ENCODE results near the gene SPEG.

SPEG gene

DNA sequence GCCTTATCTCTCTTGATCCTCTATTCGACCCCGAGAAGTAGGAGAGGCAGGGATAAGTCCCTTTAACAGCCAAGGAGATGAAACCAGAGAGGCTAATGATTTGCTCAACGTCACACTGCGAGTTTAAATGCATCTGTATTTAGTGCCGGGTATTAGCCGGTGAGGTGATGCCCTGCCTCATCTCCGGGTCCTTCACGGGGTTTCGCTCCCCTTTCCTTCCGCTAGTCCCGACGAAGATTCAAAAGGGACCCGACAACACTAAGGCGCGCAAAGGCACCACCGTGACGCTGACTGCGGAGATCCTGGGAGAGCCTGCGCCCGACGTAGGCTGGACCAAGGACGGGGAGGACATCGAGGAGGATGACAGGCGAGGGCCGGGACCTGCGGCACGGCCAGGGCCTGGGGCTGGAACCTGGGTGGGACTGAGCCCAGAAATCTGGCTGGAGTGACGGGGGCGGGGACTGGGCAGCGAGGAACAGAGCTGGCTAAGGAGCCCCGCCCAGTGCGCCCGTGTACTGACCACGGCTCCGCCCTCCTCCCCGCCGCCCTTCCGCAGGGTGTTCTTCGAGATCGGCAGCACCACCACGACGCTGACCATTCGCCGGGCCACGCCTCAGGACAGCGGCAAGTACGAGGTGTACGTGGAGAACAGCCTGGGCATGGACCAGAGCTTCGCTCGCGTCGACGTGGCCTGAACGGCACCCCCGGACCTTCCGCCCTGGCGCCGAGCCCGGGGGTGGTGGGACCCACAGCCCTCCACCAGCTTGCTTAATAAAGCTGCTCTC, 63.0 kb downstream of the SPEG start:
- H3K27me3 ChIP-seq (replicated peaks; ENCODE audit: control insufficient read depth, insufficient read depth, low read length), result no peaks in the 10 kb centered on the region
- DNase-seq (ENCODE audit: low read depth), result peak; percentile 89
- H3K9ac ChIP-seq (ENCODE audit: low read length), result peak overlapping the region; percentile 99

DNA sequence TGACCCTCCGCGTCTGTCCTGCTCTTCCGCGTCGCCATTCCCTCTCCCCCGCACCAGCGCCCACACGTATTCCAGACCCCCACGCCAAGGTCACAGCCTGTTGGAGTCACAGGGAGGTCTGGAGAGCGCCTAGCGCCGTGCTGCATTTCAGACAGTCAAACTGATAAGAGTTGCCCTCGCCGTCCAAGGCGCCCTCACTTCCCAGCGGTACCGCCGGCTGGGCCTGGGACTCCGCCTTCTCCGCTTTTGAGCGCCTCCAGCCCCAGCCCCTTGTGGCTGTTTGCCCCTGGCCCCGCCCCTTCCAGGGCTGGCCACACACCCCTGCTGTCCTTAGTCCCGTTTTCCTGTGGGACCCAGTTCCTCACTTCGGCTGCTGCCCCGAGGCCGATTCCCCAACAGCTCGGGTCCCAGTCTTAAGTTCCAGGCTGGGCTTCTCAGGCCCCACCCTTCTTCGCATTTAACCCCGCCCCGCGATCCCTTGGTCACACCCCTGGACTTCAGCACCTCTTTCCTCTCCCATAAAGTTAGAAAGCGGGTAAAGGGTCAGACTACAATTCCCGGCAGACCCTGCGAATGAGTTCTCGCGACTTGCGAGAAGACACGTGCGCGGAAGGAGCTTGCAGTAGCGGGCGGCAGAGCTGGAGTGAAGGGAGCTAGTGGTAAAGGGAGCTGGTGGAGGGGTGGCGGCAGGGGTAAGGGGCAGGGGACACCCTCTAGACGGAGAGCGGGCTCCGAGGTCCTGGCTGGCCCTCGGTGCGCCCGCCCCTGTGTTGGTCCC, 63.8 kb downstream of the SPEG start, which contains the start of gene GMPPA:
GMPPA (plus strand) TSS at position 612 of the 778 bp plus-strand sequence. CDS start 1,085 bp downstream, outside the sequence.
- Histone ChIP-seq H3K9me3 (ENCODE audit: control insufficient read depth, low read length) (no peaks in the 10 kb centered on the region), H3K36me3 (ENCODE audit: control insufficient read depth, insufficient read depth, low read length, severe bottlenecking) (peaks cover 11% of the 10 kb centered on the region), H3K27me3 (replicated peaks; ENCODE audit: control insufficient read depth, insufficient read depth, low read length) (no peaks in the 10 kb centered on the region), H3K4me3 (ENCODE audit: low read length) (peak within 1 kb of the TSS; percentile 92), H3K9ac (ENCODE audit: low read length) (peak within 1 kb of the TSS; percentile 99), H3K4me1 (ENCODE audit: control insufficient read depth, insufficient read depth, low read length) (peaks cover 33% of the 10 kb centered on the region)
- DNase-seq (ENCODE audit: low read depth), result peak; percentile 99

More for the DNA sequence above, 63.0 kb downstream of the SPEG start:
- Histone ChIP-seq H3K36me3 (ENCODE audit: control insufficient read depth, insufficient read depth, low read length, severe bottlenecking) (peaks cover 6% of the 10 kb centered on the region), H3K4me1 (ENCODE audit: control insufficient read depth, insufficient read depth, low read length) (peaks cover 33% of the 10 kb centered on the region), H3K9me3 (ENCODE audit: control insufficient read depth, low read length) (no peaks in the 10 kb centered on the region), H3K4me3 (ENCODE audit: low read length) (peak overlapping the region; percentile 92)

DNA sequence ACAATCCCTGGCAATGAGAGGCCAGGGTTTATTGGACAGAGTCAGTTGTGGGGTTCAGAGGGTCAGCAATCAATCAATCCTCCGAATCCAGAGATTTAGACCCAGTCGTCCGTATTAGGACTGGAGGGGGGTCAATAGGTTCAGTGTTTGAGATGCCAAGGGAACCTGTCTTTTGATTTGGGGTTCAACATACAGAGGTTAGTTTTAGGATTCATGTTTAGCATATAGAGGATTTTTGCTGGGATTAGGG, 64.3 kb downstream of the SPEG start:
- Histone ChIP-seq H3K9ac (ENCODE audit: low read length) (peak overlapping the region; percentile 99), H3K4me3 (ENCODE audit: low read length) (peak overlapping the region; percentile 92), H3K27me3 (replicated peaks; ENCODE audit: control insufficient read depth, insufficient read depth, low read length) (no peaks in the 10 kb centered on the region), H3K36me3 (ENCODE audit: control insufficient read depth, insufficient read depth, low read length, severe bottlenecking) (peaks cover 16% of the 10 kb centered on the region), H3K4me1 (ENCODE audit: control insufficient read depth, insufficient read depth, low read length) (peaks cover 33% of the 10 kb centered on the region), H3K9me3 (ENCODE audit: control insufficient read depth, low read length) (no peaks in the 10 kb centered on the region)
- no peak for DNase-seq (ENCODE audit: low read depth)

DNA sequence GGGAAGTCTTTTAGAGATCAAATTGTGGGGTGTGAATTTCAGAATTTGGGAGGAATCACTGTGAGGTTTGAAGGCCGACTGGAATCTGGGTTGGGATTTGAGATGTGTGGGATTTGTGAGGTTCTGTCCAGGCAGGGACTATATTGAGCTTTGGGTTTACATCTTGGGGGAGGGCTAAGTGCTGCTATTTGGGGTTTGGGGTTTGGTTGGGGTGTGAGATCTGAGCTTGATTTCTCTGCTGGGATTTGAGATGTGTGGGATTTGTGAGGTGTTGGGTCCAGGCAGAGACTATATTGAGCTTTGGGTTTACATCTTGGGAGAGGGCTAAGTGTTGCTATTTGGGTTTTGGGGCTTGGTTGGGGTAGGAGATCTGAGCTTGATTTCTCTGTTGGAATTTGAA, 64.9 kb downstream of the SPEG start:
- H3K4me3 ChIP-seq (ENCODE audit: low read length), result peak overlapping the region; percentile 92
- H3K4me1 ChIP-seq (ENCODE audit: control insufficient read depth, insufficient read depth, low read length), result peaks cover 33% of the 10 kb centered on the region
- H3K27me3 ChIP-seq (replicated peaks; ENCODE audit: control insufficient read depth, insufficient read depth, low read length), result no peaks in the 10 kb centered on the region
- DNase-seq (ENCODE audit: low read depth), result no peak
- H3K36me3 ChIP-seq (ENCODE audit: control insufficient read depth, insufficient read depth, low read length, severe bottlenecking), result peaks cover 21% of the 10 kb centered on the region
- peak overlapping the region; percentile 99 for H3K9ac ChIP-seq (ENCODE audit: low read length)
- H3K9me3 ChIP-seq (ENCODE audit: control insufficient read depth, low read length), result no peaks in the 10 kb centered on the region

DNA sequence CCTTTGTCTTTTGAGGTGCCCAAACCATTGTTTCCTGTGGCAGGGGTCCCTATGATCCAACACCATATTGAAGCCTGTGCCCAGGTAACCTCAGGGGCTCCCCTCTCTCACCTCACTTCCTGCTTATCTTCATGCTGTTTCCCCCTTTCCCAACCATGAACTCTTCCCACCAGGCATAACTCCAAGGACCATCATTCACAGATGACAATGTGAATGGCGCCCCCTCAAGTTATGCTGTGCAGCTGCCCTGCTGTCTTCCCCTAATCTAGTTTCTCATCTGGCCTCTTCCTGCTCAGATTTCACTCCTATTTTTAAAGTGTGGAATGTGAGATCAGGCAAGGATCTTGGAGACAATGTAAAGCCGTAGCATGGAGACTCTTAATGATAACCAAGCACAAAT, 65.5 kb downstream of the SPEG start:
- Histone ChIP-seq H3K4me1 (ENCODE audit: control insufficient read depth, insufficient read depth, low read length) (peaks cover 33% of the 10 kb centered on the region), H3K9me3 (ENCODE audit: control insufficient read depth, low read length) (no peaks in the 10 kb centered on the region), H3K9ac (ENCODE audit: low read length) (peak overlapping the region; percentile 1), H3K36me3 (ENCODE audit: control insufficient read depth, insufficient read depth, low read length, severe bottlenecking) (peaks cover 27% of the 10 kb centered on the region), H3K27me3 (replicated peaks; ENCODE audit: control insufficient read depth, insufficient read depth, low read length) (no peaks in the 10 kb centered on the region), H3K4me3 (ENCODE audit: low read length) (peak overlapping the region; percentile 92)
- peak; percentile 58 for DNase-seq (ENCODE audit: low read depth)

DNA sequence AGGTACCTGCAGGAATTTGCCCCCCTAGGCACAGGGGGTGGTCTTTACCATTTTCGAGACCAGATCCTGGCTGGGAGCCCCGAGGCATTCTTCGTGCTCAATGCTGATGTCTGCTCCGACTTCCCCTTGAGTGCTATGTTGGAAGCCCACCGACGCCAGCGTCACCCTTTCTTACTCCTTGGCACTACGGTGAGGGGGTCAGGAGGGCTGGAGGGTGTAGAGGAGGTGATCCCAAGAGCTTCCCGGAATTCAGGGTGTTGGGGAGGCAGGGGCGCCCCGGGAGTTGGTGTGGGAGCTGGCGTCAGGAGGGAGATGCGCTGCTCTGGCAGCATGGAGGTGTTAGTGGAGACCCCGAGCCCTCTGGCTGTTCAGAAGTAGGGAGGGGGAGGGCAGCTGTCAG, 67.2 kb downstream of the SPEG start:
- Histone ChIP-seq H3K4me3 (ENCODE audit: low read length) (no peak overlapping the region), H3K9me3 (ENCODE audit: control insufficient read depth, low read length) (no peaks in the 10 kb centered on the region), H3K4me1 (ENCODE audit: control insufficient read depth, insufficient read depth, low read length) (peaks cover 28% of the 10 kb centered on the region), H3K36me3 (ENCODE audit: control insufficient read depth, insufficient read depth, low read length, severe bottlenecking) (peaks cover 42% of the 10 kb centered on the region), H3K9ac (ENCODE audit: low read length) (no peak overlapping the region), H3K27me3 (replicated peaks; ENCODE audit: control insufficient read depth, insufficient read depth, low read length) (no peaks in the 10 kb centered on the region)
- DNase-seq (ENCODE audit: low read depth), result no peak

DNA sequence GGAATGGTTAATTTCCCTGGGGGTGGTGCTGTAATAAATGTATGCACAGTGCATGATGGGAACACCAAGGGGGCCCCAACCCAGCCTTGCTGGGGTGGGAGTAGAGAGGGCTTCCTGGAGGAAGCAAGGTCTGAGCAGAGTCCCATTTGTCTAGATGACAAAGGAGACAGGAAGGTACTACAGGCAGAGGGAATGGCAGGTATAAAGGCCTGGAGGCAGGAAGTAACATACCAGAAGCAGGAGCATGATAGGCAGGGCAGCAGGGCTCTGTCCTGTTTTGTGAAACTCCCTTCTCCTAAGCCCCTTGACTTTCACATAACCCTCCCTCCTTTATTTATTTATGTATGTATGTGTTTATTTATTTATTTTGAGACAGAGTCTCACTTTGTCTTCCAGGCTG, 68.0 kb downstream of the SPEG start:
- peaks cover 42% of the 10 kb centered on the region for H3K36me3 ChIP-seq (ENCODE audit: control insufficient read depth, insufficient read depth, low read length, severe bottlenecking)

DNA sequence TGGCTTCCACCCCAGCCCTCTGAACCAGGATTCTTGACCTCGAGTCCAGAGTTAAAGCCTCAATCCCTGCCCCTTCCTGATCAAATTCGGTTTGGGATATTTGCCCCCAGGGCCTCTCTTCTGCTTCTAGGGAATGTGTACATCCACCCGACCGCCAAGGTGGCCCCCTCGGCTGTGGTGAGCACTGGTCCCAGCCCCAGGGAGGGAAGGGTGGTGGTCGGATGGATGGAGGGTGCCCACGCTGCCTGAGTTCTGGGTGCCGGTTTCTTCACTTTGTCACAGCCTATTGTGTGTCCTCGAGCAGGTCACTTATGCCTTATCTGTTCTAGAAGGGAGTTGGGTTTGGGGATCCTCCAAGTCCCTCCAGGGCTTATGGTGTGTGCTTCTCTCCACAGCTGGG, 70.9 kb downstream of the SPEG start:
- no peaks in the 10 kb centered on the region for H3K9me3 ChIP-seq (ENCODE audit: control insufficient read depth, low read length)
- peaks cover 42% of the 10 kb centered on the region for H3K36me3 ChIP-seq (ENCODE audit: control insufficient read depth, insufficient read depth, low read length, severe bottlenecking)
- H3K4me1 ChIP-seq (ENCODE audit: control insufficient read depth, insufficient read depth, low read length), result peaks cover 13% of the 10 kb centered on the region
- H3K4me3 ChIP-seq (ENCODE audit: low read length), result no peak overlapping the region
- no peaks in the 10 kb centered on the region for H3K27me3 ChIP-seq (replicated peaks; ENCODE audit: control insufficient read depth, insufficient read depth, low read length)
- H3K9ac ChIP-seq (ENCODE audit: low read length), result no peak overlapping the region
- no peak for DNase-seq (ENCODE audit: low read depth)

More for the DNA sequence above, 68.0 kb downstream of the SPEG start:
- Histone ChIP-seq H3K4me3 (ENCODE audit: low read length) (no peak overlapping the region), H3K4me1 (ENCODE audit: control insufficient read depth, insufficient read depth, low read length) (peaks cover 22% of the 10 kb centered on the region), H3K9me3 (ENCODE audit: control insufficient read depth, low read length) (no peaks in the 10 kb centered on the region), H3K9ac (ENCODE audit: low read length) (no peak overlapping the region), H3K27me3 (replicated peaks; ENCODE audit: control insufficient read depth, insufficient read depth, low read length) (no peaks in the 10 kb centered on the region)
- no peak for DNase-seq (ENCODE audit: low read depth)

DNA sequence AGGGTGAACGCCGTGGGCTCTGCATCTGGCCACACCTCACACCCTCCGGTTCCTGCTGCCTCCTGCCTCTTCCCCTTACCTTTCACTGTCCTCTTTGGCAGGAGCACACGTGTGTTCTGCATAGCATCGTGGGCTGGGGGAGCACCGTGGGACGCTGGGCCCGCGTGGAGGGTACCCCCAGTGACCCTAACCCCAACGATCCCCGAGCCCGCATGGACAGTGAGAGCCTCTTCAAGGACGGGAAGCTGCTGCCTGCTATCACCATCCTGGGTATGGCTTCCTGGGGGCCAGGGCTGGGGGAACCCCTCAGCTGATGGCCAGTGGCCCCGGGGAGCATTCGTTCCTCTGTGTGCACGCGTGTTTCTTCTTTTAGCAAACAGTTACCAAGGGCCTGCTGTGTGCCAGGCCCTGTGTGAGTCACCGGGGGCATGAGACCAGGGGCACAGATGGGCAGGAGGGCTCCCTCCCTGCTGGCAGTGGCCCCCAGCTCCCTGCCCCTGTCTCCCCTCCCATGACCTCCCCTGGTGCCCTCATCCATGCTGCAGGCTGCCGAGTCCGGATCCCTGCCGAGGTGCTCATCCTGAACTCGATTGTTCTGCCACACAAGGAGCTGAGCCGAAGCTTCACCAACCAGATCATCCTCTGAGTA, 71.6 kb downstream of the SPEG start:
- Histone ChIP-seq H3K9ac (ENCODE audit: low read length) (no peak overlapping the region), H3K4me1 (ENCODE audit: control insufficient read depth, insufficient read depth, low read length) (peaks cover 13% of the 10 kb centered on the region), H3K36me3 (ENCODE audit: control insufficient read depth, insufficient read depth, low read length, severe bottlenecking) (peaks cover 42% of the 10 kb centered on the region), H3K4me3 (ENCODE audit: low read length) (no peak overlapping the region), H3K9me3 (ENCODE audit: control insufficient read depth, low read length) (no peaks in the 10 kb centered on the region), H3K27me3 (replicated peaks; ENCODE audit: control insufficient read depth, insufficient read depth, low read length) (peaks cover 2% of the 10 kb centered on the region)
- DNase-seq (ENCODE audit: low read depth), result no peak

DNA sequence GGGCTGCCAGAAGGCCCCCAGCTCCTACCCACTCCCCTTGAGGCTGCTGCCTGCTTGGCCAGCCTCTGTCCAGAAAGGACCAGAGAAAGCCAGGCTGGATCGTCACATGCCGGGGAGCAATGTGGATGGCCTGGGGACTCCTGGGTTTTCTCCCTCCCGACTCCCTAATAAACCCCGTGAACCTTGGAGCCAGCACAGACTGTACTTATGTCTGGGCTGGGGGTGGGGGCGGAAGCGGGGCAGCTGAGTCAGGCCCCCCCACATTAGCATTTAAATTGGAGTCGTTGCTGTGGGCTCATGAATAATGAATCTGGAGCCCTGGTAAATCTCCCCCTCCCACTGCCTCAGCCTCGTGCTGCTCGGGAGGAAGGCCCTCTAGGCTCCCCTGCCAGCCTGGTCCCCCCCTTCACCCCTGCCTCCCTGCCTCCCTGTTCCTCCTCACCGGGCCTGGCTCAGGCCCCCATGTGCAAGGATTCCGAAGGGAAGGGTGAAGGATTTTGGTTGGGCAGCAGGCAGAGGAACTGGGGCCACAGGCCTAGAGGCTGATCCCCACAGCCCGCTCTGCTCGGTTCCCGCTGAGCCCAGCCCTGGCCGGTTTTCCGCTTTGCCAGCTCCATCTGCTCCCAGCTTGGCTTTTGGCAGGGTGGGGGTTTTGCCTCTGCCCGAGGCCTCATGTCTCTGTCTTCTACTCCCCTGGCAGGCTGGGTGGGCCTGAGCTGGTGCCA, 72.3 kb downstream of the SPEG start:
- peaks cover 13% of the 10 kb centered on the region for H3K4me1 ChIP-seq (ENCODE audit: control insufficient read depth, insufficient read depth, low read length)
- no peak overlapping the region for H3K9ac ChIP-seq (ENCODE audit: low read length)

More for the DNA sequence above, 72.3 kb downstream of the SPEG start:
- no peak overlapping the region for H3K4me3 ChIP-seq (ENCODE audit: low read length)
- no peak for DNase-seq (ENCODE audit: low read depth)
- no peaks in the 10 kb centered on the region for H3K9me3 ChIP-seq (ENCODE audit: control insufficient read depth, low read length)
- H3K27me3 ChIP-seq (replicated peaks; ENCODE audit: control insufficient read depth, insufficient read depth, low read length), result peaks cover 5% of the 10 kb centered on the region
- H3K36me3 ChIP-seq (ENCODE audit: control insufficient read depth, insufficient read depth, low read length, severe bottlenecking), result peaks cover 42% of the 10 kb centered on the region
